ENCODE data around the gene BRCA2.

BRCA2 gene

GRCh38 chr13:32448972-32449371, 133.7 kb downstream of the BRCA2 start:
- H2AFZ ChIP-seq (ENCODE audit: low read length, unreplicated experiment) = no peak overlapping the region
- no peak overlapping the region for H3K4me3 ChIP-seq (ENCODE audit: low read depth, low read length)
- H3K27ac ChIP-seq (ENCODE audit: low read depth, low read length) = no peak overlapping the region
- no peaks in the 10 kb centered on the region for H3K4me1 ChIP-seq (ENCODE audit: control insufficient read depth, insufficient read depth, low read length, unreplicated experiment)
- H3K36me3 ChIP-seq (ENCODE audit: insufficient read depth, low read length) = no peaks in the 10 kb centered on the region
- H3K79me2 ChIP-seq (ENCODE audit: control insufficient read depth, insufficient read depth, low read length, unreplicated experiment) = no peaks in the 10 kb centered on the region
- H3K27me3 ChIP-seq (ENCODE audit: insufficient read depth, low read length) = no peaks in the 10 kb centered on the region

Measured in ACC112 (cell line).